ENCODE measurements around the gene OTUD3.

OTUD3 gene

DNA sequence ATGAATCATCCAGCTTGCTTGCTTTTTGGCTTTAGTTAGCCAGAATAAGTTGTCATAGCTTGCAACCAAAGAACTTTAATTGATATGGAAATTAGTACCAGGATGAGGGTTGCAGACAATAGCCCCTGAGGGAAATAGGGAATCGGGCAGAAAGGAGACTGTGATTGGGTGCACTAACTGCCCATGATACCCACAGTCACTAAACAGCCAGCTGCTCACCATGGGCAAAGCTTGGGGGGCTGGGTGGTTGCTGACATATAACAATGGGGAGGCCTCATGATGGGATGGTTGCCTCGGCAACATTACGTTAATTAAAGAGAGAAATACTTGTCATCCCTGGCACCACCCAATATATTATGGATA, 59.0 kb downstream of the OTUD3 start:
- H3K27ac ChIP-seq: no peak overlapping the region
- H3K4me3 ChIP-seq: no peak overlapping the region

- no peak overlapping the region for H3K4me3 ChIP-seq
- no peak overlapping the region for H3K27ac ChIP-seq
Observed at GRCh38 chr1:19942088-19942487, 59.9 kb downstream of the OTUD3 start.

- Histone ChIP-seq H3K4me3 (no peak overlapping the region), H3K27ac (no peak overlapping the region)
Observed at GRCh38 chr1:19942657-19943056, 60.5 kb downstream of the OTUD3 start.

DNA sequence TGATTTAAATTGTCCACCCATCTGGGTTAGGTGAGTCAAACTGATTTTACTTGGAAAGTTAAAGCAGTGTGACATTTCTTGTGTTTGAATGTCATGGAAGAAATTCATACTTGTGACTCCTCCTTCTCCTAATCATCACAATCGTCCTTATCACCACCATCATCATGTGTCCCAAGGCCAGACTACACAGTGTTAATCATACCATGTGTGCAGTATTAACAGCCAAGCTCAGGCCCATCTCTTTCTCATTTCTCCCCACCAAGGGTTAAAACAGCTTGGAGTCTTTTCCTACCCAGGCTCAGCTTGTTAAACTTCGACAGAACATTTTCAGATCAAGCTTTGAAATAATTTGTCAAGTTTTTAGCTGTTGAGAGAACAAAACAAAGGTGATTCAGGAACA, 63.7 kb downstream of the OTUD3 start:
- H3K27ac ChIP-seq: no peak overlapping the region
- H3K4me3 ChIP-seq: no peak overlapping the region

DNA sequence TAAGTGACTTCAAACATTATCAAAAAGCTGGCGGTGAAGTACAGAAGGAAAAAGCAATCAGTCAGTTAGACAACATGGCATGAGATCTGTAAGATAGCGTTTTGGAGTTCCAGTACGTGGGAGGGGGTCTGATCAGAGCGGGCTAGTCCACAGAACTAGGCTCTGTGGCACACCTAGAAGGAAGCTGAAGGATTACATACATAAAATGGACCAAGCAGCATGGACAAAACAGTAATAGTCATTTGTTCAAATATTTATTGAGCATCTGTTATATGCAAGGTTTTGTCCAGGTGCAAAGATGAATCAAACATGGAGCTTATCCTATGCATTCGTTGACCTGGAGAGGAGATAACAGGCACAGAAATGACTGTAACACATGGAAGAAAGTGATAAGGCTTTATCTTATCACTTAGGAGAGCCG, 64.1 kb downstream of the OTUD3 start:
- H3K27ac ChIP-seq: no peak overlapping the region

DNA sequence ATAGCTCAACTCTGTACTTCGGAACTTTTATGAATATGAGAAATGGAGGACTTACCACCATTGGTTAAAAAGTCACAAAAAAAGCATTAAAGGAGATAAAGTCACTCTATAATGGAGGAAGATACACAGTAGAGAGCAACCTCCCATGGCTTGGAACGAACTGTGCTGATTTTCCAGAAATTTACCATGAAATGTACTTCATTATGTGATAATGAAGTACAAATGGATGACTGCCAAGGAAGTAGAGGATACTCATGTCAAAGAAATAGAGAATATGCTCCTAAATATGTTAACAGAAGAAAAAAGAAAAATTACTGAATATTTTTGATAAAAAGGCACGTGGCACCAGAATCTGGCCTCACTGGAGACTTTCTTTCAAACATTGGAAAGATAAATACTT, 64.8 kb downstream of the OTUD3 start:
- no peak overlapping the region for H3K27ac ChIP-seq
- H3K4me3 ChIP-seq: no peak overlapping the region

More for the DNA sequence above, 64.1 kb downstream of the OTUD3 start:
- no peak overlapping the region for H3K4me3 ChIP-seq

- Histone ChIP-seq H3K4me3 (no peak overlapping the region), H3K27ac (no peak overlapping the region)
Observed at GRCh38 chr1:19949016-19949415, 66.8 kb downstream of the OTUD3 start.

DNA sequence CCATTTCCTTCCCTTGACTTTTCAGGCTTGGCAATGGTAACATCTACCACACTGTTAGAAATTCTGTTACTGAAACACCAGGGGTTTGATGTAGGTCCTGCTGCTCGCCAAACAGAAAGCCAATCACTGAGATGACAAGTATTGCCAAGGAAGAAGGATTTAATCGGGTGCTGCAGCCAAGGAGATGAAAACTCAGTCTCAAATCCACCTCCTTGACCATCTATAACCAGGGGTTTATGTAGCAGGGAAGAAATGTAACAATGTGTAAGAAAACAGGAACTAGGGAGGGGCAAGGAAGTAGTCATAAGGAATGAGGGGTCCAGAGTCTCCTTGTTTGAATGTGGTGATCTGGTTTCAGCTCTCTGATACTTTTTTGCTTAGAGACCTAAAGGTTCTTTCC, 71.9 kb downstream of the OTUD3 start:
- H3K4me3 ChIP-seq: no peak overlapping the region

GRCh38 chr1:19955534-19956170, 73.5 kb downstream of the OTUD3 start:
- no peak overlapping the region for H3K27ac ChIP-seq
- H3K4me3 ChIP-seq: no peak overlapping the region

More for the DNA sequence above, 71.9 kb downstream of the OTUD3 start:
- no peak overlapping the region for H3K27ac ChIP-seq

- no peak overlapping the region for H3K27ac ChIP-seq
- no peak overlapping the region for H3K4me3 ChIP-seq
Observed at GRCh38 chr1:19957779-19958178, 75.6 kb downstream of the OTUD3 start.

GRCh38 chr1:19960591-19960990, 78.4 kb downstream of the OTUD3 start:
- Histone ChIP-seq H3K4me3 (no peak overlapping the region), H3K27ac (no peak overlapping the region)

Measured in skin epidermis (tissue), 12 donors.